GM12878 (cell line): Measurements from ENCODE around the gene MIER3. TPM values are rescaled to one million over a fixed set of nuclear protein-coding genes. Genes with fewer than 3 reads are reported as not detected.

Experiments
- ATAC-seq: fragments of 200-7000 bp; cut with Tn5 transposase; 3 replicates; pipeline ENCODE4 v1.9.1; 2020; ENCODE audit warnings: mild to moderate bottlenecking, moderate library complexity
- BruUV-seq: library from RNA; stranded (reverse); fragments of 400-500 nt; replicated peaks from 2 replicates; lab custom pipeline; 2021; lab: Mats Ljungman, UMichigan
- CTCF ChIA-PET: fragments of 300-600 bp; sonication (Branson Sonifier 250); formaldehyde crosslinking; extraction: SDS; loops from one replicate; lab custom pipeline; 2021; ENCODE audit warnings: inconsistent platforms; lab: Yijun Ruan, JAX
- POLR2A ChIA-PET: fragments of 350-600 bp; formaldehyde crosslinking; extraction: SDS; loops from one replicate; lab custom pipeline; 2021; ENCODE audit warnings: inconsistent platforms; lab: Charles Lee
- RAD21 ChIA-PET: fragments of 300-600 bp; sonication (Branson Sonifier 250); formaldehyde crosslinking; loops from one replicate; lab custom pipeline; 2023; ENCODE audit warnings: antibody characterized with exemption; ENCODE audit not compliant: unreplicated experiment; lab: Charles Lee
- SMC1A ChIA-PET: fragments of 300-600 bp; sonication (Branson Sonifier 250); formaldehyde crosslinking; loops from one replicate; lab custom pipeline; 2023; ENCODE audit not compliant: unreplicated experiment, uncharacterized antibody; lab: Charles Lee
- DNase-seq: peaks from one replicate; pipeline ENCODE4 v3.0.0-alpha.2; 2011; ENCODE audit warnings: low read depth, low spot score
- FAIRE-seq: peaks from 3 replicates; lab custom pipeline; 2011; peaks lifted over from hg19 to GRCh38; lab: Jason Lieb, UNC
- H2AFZ ChIP-seq: 2 replicates; pipeline ENCODE4 v1.6.0; 2011; ENCODE audit warnings: low read depth, low read length, control low read depth; ENCODE audit not compliant: control insufficient read depth
- H3K27ac ChIP-seq: 2 replicates; pipeline ENCODE4 v1.5.1; 2011; ENCODE audit warnings: control low read depth; ENCODE audit not compliant: control insufficient read depth, insufficient read depth
- H3K27me3 ChIP-seq, 2 experiments: replicated peaks in 1 of 2; 2 replicates each; pipeline versions ENCODE4 v1.6.0 to v1.6.1; 2011; ENCODE audit warnings: low read length in 1 of 2; ENCODE audit not compliant: control insufficient read depth in 2 of 2, insufficient read depth in 2 of 2
- H3K36me3 ChIP-seq, 2 experiments: 2 replicates each; pipeline ENCODE4 v1.5.1; 2011; ENCODE audit warnings: low read length in 1 of 2; ENCODE audit not compliant: control insufficient read depth in 2 of 2, insufficient read depth in 2 of 2
- H3K4me1 ChIP-seq: 2 replicates; pipeline ENCODE4 v1.6.1; 2011; ENCODE audit warnings: mild to moderate bottlenecking, low read length, moderate library complexity, mixed read lengths; ENCODE audit not compliant: control insufficient read depth, insufficient read depth
- H3K4me2 ChIP-seq: 2 replicates; pipeline ENCODE4 v1.6.0; 2011; ENCODE audit warnings: control low read depth; ENCODE audit not compliant: control insufficient read depth, insufficient read depth
- H3K4me3 ChIP-seq: fragments of 200-600 bp; sonication (generic); 2 replicates; pipeline ENCODE4 v1.5.1; 2016
- H3K79me2 ChIP-seq: 2 replicates; pipeline ENCODE4 v1.6.0; 2011; ENCODE audit warnings: low read length; ENCODE audit not compliant: control insufficient read depth, insufficient read depth
- H3K9ac ChIP-seq: 2 replicates; pipeline ENCODE4 v1.8.0; 2011; ENCODE audit warnings: low read length, control low read depth, mixed read lengths; ENCODE audit not compliant: control insufficient read depth, insufficient read depth
- H3K9me3 ChIP-seq: replicated peaks from 3 replicates; pipeline ENCODE4 v1.5.1; 2011; ENCODE audit warnings: mild to moderate bottlenecking, low read length; ENCODE audit not compliant: control insufficient read depth, insufficient read depth
- H4K20me1 ChIP-seq: 2 replicates; pipeline ENCODE4 v1.6.0; 2011; ENCODE audit not compliant: control insufficient read depth, insufficient read depth
- ASH2L ChIP-seq: fragments of 300-600, 200-600 bp; sonication (generic); IDR thresholded peaks from 2 replicates; pipeline ENCODE4 v1.6.1; 2017; ENCODE audit warnings: low read depth, mild to moderate bottlenecking, borderline replicate concordance
- CREM ChIP-seq: IDR thresholded peaks from 2 replicates; pipeline ENCODE4 v1.6.1; 2014; ENCODE audit warnings: antibody characterized with exemption, low read depth
- ESRRA ChIP-seq: IDR thresholded peaks from 2 replicates; pipeline ENCODE4 v1.6.1; 2012; ENCODE audit warnings: mild to moderate bottlenecking, low read length, improper control_type of control experiment
- PML ChIP-seq: IDR thresholded peaks from 2 replicates; pipeline ENCODE4 v1.6.1; 2012; ENCODE audit warnings: low read length, inconsistent platforms
- RELB ChIP-seq: fragments of 450-650 bp; IDR thresholded peaks from 2 replicates; pipeline ENCODE4 v1.6.1; 2017; ENCODE audit warnings: low read depth, mild to moderate bottlenecking, moderate library complexity
- WGBS: methylation state at CpG from one replicate; pipeline ENCODE4 v1.1.6; 2016; ENCODE audit warnings: low lambda C conversion rate; ENCODE audit not compliant: insufficient replicate concordance, insufficient coverage; ENCODE audit errors: missing lambda C conversion rate; 5-methylcytosine and 5-hydroxymethylcytosine counted together
- in situ Hi-C: fragments of 300-500 bp; cut with MboI; formaldehyde crosslinking; loops from 9 replicates; pipeline ENCODE4 v1.14.3; 2018; ENCODE audit warnings: mixed read lengths
- intact Hi-C: fragments of 100-400 bp; cut with micrococcal nuclease; formaldehyde crosslinking; loops from one replicate; pipeline ENCODE4 v1.14.2; 2022; ENCODE audit not compliant: unreplicated experiment
- polyA plus RNA-seq, 11 experiments: library from polyadenylated mRNA; depleted of rRNA in 4 of 11; unstranded in 6 of 11; stranded (reverse) in 5 of 11; fragments of >200 nt; fragmentation: Nextera tagmentation in 4 of 11; fragmentation: Illumina TruSeq in 1 of 11; extraction: Ambion mirVana in 4 of 11; extraction: Trizol in 1 of 11; gene quantifications; 1 replicate in 1 of 11; 2 replicates in 10 of 11; pipeline versions ENCODE4 v1.2.1 to v1.2.3, GENCODE V29; 2011 to 2016; ENCODE audit warnings: inconsistent platforms in 2 of 11, missing spikeins in 2 of 11, low read depth in 1 of 11
- total RNA-seq, 4 experiments: library from RNA; depleted of rRNA in 3 of 4; stranded (reverse); fragments of >200 nt in 3 of 4; fragmentation: Illumina TruSeq in 1 of 4; extraction: Trizol in 1 of 4; gene quantifications; 2 replicates each; pipeline versions ENCODE4 v1.2.1 to v1.2.3, GENCODE V29; 2013 to 2021

Gene MIER3
- total and polyA plus RNA-seq, 10 of the 15 experiments (the other 5 are each of a cell fraction or from before 2014, with no cell fraction given), result 2.9 to 14.6 (median 7.2) TPM

DNA sequence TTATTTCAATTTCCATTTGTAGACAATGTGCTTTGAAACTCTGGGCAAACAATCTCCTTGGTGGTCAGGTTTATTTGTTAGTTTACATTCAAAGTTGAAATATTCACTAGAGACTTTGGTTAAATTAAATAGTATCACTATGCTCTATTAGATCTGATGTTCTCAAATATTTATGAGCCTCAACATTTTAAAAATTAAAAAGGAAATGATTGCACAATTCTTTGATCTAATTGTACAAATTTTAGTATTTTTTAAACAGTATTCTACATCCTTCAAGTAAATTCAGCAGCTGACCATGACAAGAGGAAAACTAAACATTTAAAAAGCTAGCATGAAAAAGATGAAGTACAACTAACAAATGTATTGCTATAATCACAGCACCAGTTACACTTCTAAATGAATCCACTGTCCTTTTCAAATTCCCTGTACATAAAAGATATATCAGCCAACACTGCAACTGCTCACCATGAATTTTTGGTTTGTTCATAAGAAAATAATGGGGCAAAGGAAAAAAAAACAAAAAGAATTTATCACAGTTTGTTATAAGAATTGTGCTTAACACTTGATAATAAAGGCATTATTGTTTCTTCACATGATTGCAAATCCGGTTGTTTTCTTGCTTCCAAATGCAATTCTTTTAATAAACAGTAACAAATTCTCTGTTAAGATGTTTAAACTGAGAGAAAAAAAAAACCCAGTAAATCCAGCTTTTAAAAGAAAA lies 31.8 kb downstream of the MIER3 start:
- SMC1A ChIA-PET, result interaction anchor here (0.7 to 2.3 kb wide), 4 partner anchors 10 to 115 kb away, joined by 3 to 8 read pairs (median 6); no protein-coding TSS in a partner anchor
- CTCF ChIA-PET, result interaction anchor here (0.7 to 2.0 kb wide), 3 partner anchors 10 to 755 kb away, joined by 3 to 6 read pairs (median 4); partner anchors contain the start of gene SETD9
- H3K27me3 ChIP-seq, result no peaks in the 10 kb centered on the region
- TF ChIP-seq PML, result no peak
- TF ChIP-seq RELB, result no peak
- TF ChIP-seq ASH2L, result no peak
- TF ChIP-seq ESRRA, result no peak
- TF ChIP-seq CREM, result no peak
- no TSS peak for BruUV-seq
- ATAC-seq (no peak), DNase-seq (no peak), FAIRE-seq (no peak)
- no peaks in the 10 kb centered on the region for H4K20me1 ChIP-seq
- RAD21 ChIA-PET, result interaction anchor here (0.8 to 1.0 kb wide), 2 partner anchors 9 to 12 kb away, joined by 3 read pairs; no protein-coding TSS in a partner anchor
- no peak overlapping the region for H3K4me2 ChIP-seq
- no peaks in the 10 kb centered on the region for H3K9me3 ChIP-seq
- H3K4me3 ChIP-seq, result no peak overlapping the region
- H2AFZ ChIP-seq, result no peak overlapping the region
- no peak overlapping the region for H3K27ac ChIP-seq
- in situ Hi-C loops, result loop anchor here (25.0 kb wide), 1 partner anchor 1542 kb away; the partner anchor contains the start of gene PLK2
- H3K79me2 ChIP-seq, result no peaks in the 10 kb centered on the region
- H3K4me1 ChIP-seq, result no peaks in the 10 kb centered on the region
- no peak overlapping the region for H3K9ac ChIP-seq
- H3K36me3 ChIP-seq, result peaks cover 3 to 5% of the 10 kb centered on the region in 2 experiments; a peak in 3 of 4 replicates
- POLR2A ChIA-PET, result interaction anchor here (1.4 kb wide), 1 partner anchor 9 kb away, joined by 3 read pairs; no protein-coding TSS in a partner anchor
- intact Hi-C loops, result no loop called here
- WGBS, result 95% methylated on average over 1 of the region's 1 CpG
